CD4-positive, alpha-beta T cell (primary cell): ENCODE measurements around the gene CNTN4. TPM values are rescaled to one million over a fixed set of nuclear protein-coding genes. Genes with fewer than 3 reads are reported as not detected.

ENCODE experiments used
- ATAC-seq: fragments of 200-7000 bp; cut with Tn5 transposase; one replicate; pipeline ENCODE4 v1.10.0; 2022; ENCODE audit warnings: mild to moderate bottlenecking; ENCODE audit not compliant: poor library complexity
- CTCF ChIA-PET: fragments of 350-600 bp; sonication (Branson Sonifier 250); formaldehyde crosslinking; loops from one replicate; lab custom pipeline; 2021; ENCODE audit warnings: antibody characterized with exemption, inconsistent platforms; lab: Charles Lee
- POLR2A ChIA-PET: fragments of 350-600 bp; sonication (Branson Sonifier 250); formaldehyde crosslinking; loops from one replicate; lab custom pipeline; 2021; ENCODE audit warnings: antibody characterized with exemption, inconsistent platforms; lab: Charles Lee
- DNase-seq, 14 experiments: peaks; one replicate each; pipeline ENCODE4 v3.0.0-alpha.2; 2013 to 2020; ENCODE audit warnings: mixed read lengths in 2 of 14
- H3K27ac ChIP-seq, 2 donors: one replicate each; pipeline versions ENCODE4 v1.5.1 to v1.7.0; 2013; ENCODE audit warnings: low read length in 2 of 2, low read depth in 1 of 2, mild to moderate bottlenecking in 1 of 2
- H3K27me3 ChIP-seq, 2 experiments: 1 replicate in 1 of 2; 2 replicates in 1 of 2; pipeline versions ENCODE4 v1.6.1 to v1.7.0; 2013; ENCODE audit warnings: low read length in 2 of 2, control low read depth in 1 of 2, mild to moderate bottlenecking in 1 of 2, moderate library complexity in 1 of 2; ENCODE audit not compliant: insufficient read depth in 2 of 2, control insufficient read depth in 1 of 2
- H3K36me3 ChIP-seq: one replicate; pipeline ENCODE4 v1.6.1; 2013; ENCODE audit warnings: low read length, control low read depth; ENCODE audit not compliant: insufficient read depth
- H3K4me1 ChIP-seq: one replicate; pipeline ENCODE4 v1.6.1; 2013; ENCODE audit warnings: low read length, control low read depth; ENCODE audit not compliant: insufficient read depth
- H3K4me3 ChIP-seq: one replicate; pipeline ENCODE4 v1.5.1; 2013; ENCODE audit warnings: mild to moderate bottlenecking, low read length, moderate library complexity
- H3K9me3 ChIP-seq, 2 experiments: 1 replicate in 1 of 2; 2 replicates in 1 of 2; pipeline versions ENCODE4 v1.6.1 to v1.7.0; 2013; ENCODE audit warnings: low read length in 2 of 2, mild to moderate bottlenecking in 2 of 2, control low read depth in 1 of 2, moderate library complexity in 1 of 2; ENCODE audit not compliant: control insufficient read depth in 1 of 2, insufficient read depth in 1 of 2
- H3K27ac Mint-ChIP-seq: one replicate; pipeline ENCODE4 v1.8.0; 2020; ENCODE audit warnings: mixed read lengths
- H3K27me3 Mint-ChIP-seq: one replicate; pipeline ENCODE4 v1.8.0; 2021; ENCODE audit warnings: mixed read lengths
- H3K36me3 Mint-ChIP-seq: one replicate; pipeline ENCODE4 v1.8.0; 2021; ENCODE audit warnings: low read depth, mixed read lengths
- H3K4me1 Mint-ChIP-seq: one replicate; pipeline ENCODE4 v1.8.0; 2021; ENCODE audit warnings: low read depth, mixed read lengths
- H3K4me3 Mint-ChIP-seq: one replicate; pipeline ENCODE4 v1.8.0; 2020; ENCODE audit warnings: mild to moderate bottlenecking, mixed read lengths
- H3K9me3 Mint-ChIP-seq: one replicate; pipeline ENCODE4 v1.8.0; 2020; ENCODE audit warnings: mixed read lengths
- intact Hi-C, 2 experiments: fragments of 100-400 bp; cut with DNase I in 1 of 2; cut with micrococcal nuclease in 1 of 2; formaldehyde crosslinking; loops; one replicate each; pipeline versions ENCODE4 v1.15.1 to v1.9.0; 2023 to 2025; cut with DNase I, micrococcal nuclease
- total RNA-seq, 174 experiments: library from RNA in 2 of 174; stranded (reverse) in 2 of 174; gene quantifications; one replicate each; pipeline ENCODE4 v1.2.3 and lab custom pipeline; 2021 to 2026
- TF ChIP-seq, protein P1 (sequence below): fragments of 200-600 bp; IDR thresholded peaks from one replicate; pipeline ENCODE4 v1.8.0; 2022; ENCODE audit warnings: antibody characterized with exemption, mild to moderate bottlenecking

CNTN4 gene
- total RNA-seq, 2 experiments from 2014 or later = not detected

DNA sequence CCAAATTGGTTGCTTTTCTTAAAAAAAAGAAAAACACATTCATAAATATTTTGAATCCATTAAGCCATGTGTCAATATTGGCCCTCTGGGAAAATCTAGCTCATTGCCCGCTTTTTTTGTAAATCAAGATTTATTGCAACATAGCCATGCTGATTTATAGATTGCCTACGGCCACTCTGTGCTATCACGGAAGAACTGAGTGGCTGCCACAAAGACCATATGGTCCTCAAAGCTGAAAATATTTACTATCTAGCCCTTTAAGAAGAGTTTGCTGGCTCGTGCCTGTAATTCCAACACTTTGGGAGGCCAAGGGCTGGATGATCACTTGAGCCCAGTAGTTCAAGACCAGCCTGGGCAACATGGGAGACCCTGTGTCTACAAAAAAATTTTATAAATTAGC, 965.6 kb downstream of the CNTN4 start:
- ATAC-seq (no peak), DNase-seq (no peak)
- Mint-ChIP-seq H3K36me3 (no peaks in the 10 kb centered on the region), H3K27ac (no peak overlapping the region), H3K4me1 (no peaks in the 10 kb centered on the region), H3K27me3 (no peaks in the 10 kb centered on the region), H3K9me3 (no peaks in the 10 kb centered on the region), H3K4me3 (no peak overlapping the region)
- TF ChIP-seq, protein P1, sequence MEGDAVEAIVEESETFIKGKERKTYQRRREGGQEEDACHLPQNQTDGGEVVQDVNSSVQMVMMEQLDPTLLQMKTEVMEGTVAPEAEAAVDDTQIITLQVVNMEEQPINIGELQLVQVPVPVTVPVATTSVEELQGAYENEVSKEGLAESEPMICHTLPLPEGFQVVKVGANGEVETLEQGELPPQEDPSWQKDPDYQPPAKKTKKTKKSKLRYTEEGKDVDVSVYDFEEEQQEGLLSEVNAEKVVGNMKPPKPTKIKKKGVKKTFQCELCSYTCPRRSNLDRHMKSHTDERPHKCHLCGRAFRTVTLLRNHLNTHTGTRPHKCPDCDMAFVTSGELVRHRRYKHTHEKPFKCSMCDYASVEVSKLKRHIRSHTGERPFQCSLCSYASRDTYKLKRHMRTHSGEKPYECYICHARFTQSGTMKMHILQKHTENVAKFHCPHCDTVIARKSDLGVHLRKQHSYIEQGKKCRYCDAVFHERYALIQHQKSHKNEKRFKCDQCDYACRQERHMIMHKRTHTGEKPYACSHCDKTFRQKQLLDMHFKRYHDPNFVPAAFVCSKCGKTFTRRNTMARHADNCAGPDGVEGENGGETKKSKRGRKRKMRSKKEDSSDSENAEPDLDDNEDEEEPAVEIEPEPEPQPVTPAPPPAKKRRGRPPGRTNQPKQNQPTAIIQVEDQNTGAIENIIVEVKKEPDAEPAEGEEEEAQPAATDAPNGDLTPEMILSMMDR = no peak
- ChIA-PET POLR2A (no interaction called here), CTCF (no interaction called here)
- Histone ChIP-seq H3K4me1 (no peaks in the 10 kb centered on the region), H3K27ac (no peak overlapping the region), H3K4me3 (no peak overlapping the region), H3K9me3 (no peaks in the 10 kb centered on the region), H3K27me3 (no peaks in the 10 kb centered on the region), H3K36me3 (no peaks in the 10 kb centered on the region)
- intact Hi-C loops = no loop called here

- ChIA-PET CTCF (no interaction called here), POLR2A (no interaction called here)
- Histone ChIP-seq H3K4me3 (no peak overlapping the region), H3K27ac (no peak overlapping the region), H3K27me3 (no peaks in the 10 kb centered on the region), H3K4me1 (no peaks in the 10 kb centered on the region), H3K9me3 (no peaks in the 10 kb centered on the region), H3K36me3 (no peaks in the 10 kb centered on the region)
- no peaks in the 10 kb centered on the region for H3K27me3 Mint-ChIP-seq
- ATAC-seq (no peak), DNase-seq (no peak)
- no peaks in the 10 kb centered on the region for H3K4me1 Mint-ChIP-seq
- H3K4me3 Mint-ChIP-seq = no peak overlapping the region
- H3K36me3 Mint-ChIP-seq = no peaks in the 10 kb centered on the region
- H3K27ac Mint-ChIP-seq = no peak overlapping the region
- H3K9me3 Mint-ChIP-seq = no peaks in the 10 kb centered on the region
- TF ChIP-seq, protein P1 = no peak
- intact Hi-C loops = no loop called here
Observed at GRCh38 chr3:3065876-3066275, 967.2 kb downstream of the CNTN4 start.

DNA sequence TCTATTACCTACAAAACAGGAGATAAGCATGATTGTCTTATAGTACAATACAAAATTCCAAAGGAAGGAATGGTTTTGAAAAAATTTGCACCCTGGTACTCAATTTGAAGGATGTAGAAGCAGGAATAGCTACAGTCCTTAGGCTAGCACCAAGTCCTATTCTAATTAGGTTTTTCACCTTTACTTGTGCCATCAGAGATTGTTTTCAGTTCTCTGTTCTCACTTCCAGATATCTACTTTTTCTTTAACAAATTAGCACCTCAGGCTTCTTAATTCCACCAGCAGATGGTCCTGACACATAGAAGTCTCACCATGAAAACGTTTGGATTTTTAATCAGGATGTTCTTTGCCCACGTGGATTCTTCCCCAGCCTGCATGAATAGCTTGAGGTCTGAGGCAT, 967.7 kb downstream of the CNTN4 start:
- no peak overlapping the region for H3K4me3 Mint-ChIP-seq
- ATAC-seq (no peak), DNase-seq (no peak)
- intact Hi-C loops = no loop called here
- no peaks in the 10 kb centered on the region for H3K27me3 Mint-ChIP-seq
- H3K27ac ChIP-seq = no peak overlapping the region
- H3K27me3 ChIP-seq = no peaks in the 10 kb centered on the region
- no peak overlapping the region for H3K4me3 ChIP-seq
- H3K36me3 Mint-ChIP-seq = no peaks in the 10 kb centered on the region
- H3K9me3 ChIP-seq = no peaks in the 10 kb centered on the region
- no peaks in the 10 kb centered on the region for H3K36me3 ChIP-seq
- no peaks in the 10 kb centered on the region for H3K4me1 Mint-ChIP-seq
- ChIA-PET CTCF (no interaction called here), POLR2A (no interaction called here)
- no peaks in the 10 kb centered on the region for H3K4me1 ChIP-seq
- no peaks in the 10 kb centered on the region for H3K9me3 Mint-ChIP-seq
- TF ChIP-seq, protein P1 = no peak
- H3K27ac Mint-ChIP-seq = no peak overlapping the region
